ENCODE data around the gene NFIA.
"Not testable (repeated sequence)": the region's sequence is repeated elsewhere in the genome, so short reads cannot be mapped to it uniquely, and the experiment has no call there.

Gene NFIA

DNA sequence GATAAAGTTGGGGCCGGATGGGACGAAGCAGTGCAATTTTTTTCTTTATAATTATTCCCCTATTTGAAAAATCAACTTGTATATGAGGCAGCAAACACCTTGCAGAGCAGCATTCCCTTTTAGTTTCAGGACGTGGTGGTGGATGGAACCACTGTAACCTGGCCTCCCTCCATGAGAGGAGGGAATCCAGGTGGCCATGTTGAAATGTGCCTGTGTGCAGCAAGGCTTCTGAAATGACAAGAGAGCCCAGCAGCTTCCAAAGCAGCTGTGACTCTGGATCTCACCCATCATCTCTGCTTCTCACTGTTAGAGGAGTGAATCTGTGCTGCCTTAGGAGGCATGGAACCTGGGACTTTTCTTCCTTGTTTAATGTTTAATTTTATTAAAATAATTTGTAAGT is 42.3 kb downstream of the NFIA start:
- ChIA-PET POLR2A (no interaction called here), CTCF (interaction anchor here (0.6 to 1.2 kb wide), 3 partner anchors 13 to 316 kb away, joined by 3 to 5 read pairs (median 3); no protein-coding TSS in a partner anchor)
- Histone ChIP-seq H3K9me3 (ENCODE audit: control insufficient read depth, insufficient read depth, low read depth, low read length) (no peaks in the 10 kb centered on the region), H3K4me1 (ENCODE audit: control insufficient read depth, insufficient read depth, low read length) (peaks cover 13% of the 10 kb centered on the region), H3K27ac (ENCODE audit: extremely low read depth, low read depth, low read length) (no peak overlapping the region), H3K36me3 (ENCODE audit: control insufficient read depth in 2 of 2, insufficient read depth in 1 of 2, low read length in 2 of 2) (no peaks in the 10 kb centered on the region), H3K4me3 (ENCODE audit: low read depth, low read length) (no peak overlapping the region)
- no peak for TF ChIP-seq ZEB2 (tag by site-specific recombination; IDR thresholded peaks at IDR 0.05)
- TF ChIP-seq, protein P1, sequence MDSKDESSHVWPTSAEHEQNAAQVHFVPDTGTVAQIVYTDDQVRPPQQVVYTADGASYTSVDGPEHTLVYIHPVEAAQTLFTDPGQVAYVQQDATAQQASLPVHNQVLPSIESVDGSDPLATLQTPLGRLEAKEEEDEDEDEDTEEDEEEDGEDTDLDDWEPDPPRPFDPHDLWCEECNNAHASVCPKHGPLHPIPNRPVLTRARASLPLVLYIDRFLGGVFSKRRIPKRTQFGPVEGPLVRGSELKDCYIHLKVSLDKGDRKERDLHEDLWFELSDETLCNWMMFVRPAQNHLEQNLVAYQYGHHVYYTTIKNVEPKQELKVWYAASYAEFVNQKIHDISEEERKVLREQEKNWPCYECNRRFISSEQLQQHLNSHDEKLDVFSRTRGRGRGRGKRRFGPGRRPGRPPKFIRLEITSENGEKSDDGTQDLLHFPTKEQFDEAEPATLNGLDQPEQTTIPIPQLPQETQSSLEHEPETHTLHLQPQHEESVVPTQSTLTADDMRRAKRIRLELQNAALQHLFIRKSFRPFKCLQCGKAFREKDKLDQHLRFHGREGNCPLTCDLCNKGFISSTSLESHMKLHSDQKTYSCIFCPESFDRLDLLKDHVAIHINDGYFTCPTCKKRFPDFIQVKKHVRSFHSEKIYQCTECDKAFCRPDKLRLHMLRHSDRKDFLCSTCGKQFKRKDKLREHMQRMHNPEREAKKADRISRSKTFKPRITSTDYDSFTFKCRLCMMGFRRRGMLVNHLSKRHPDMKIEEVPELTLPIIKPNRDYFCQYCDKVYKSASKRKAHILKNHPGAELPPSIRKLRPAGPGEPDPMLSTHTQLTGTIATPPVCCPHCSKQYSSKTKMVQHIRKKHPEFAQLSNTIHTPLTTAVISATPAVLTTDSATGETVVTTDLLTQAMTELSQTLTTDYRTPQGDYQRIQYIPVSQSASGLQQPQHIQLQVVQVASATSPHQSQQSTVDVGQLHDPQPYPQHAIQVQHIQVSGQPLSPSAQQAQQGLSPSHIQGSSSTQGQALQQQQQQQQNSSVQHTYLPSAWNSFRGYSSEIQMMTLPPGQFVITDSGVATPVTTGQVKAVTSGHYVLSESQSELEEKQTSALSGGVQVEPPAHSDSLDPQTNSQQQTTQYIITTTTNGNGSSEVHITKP (tag by site-specific recombination; IDR thresholded peaks at IDR 0.05): peak; percentile 56

DNA sequence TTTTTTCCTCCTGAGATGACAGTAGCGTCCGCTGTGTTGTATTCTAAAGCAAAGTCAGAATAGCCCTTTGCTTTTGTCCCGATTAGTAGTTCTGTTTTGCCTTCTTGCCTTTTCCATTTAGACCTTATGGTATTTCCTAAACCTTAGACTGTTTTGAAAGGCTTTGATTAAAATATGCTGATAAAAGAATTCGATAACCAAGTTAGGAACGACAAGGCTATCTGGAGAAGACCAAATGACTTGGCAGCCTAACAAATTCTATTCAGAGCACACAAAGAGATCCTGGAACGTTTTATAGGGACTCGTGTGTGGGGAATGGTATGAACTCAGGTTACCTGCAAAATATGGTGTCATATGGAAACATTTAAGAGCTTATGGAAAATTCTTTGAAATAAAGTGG is 42.9 kb downstream of the NFIA start:
- TF ChIP-seq, protein P1 (tag by site-specific recombination; IDR thresholded peaks at IDR 0.05): peak; percentile 56
- peak; percentile 54; the same call in 1 of the 2 replicates for TF ChIP-seq MZF1 (tag by site-specific recombination; IDR thresholded peaks at IDR 0.05; ENCODE audit: borderline replicate concordance)
- TF ChIP-seq IKZF3 (tag by site-specific recombination; IDR thresholded peaks at IDR 0.05): peak; percentile 29; the same call in 1 of the 2 replicates
- TF ChIP-seq ZNF548 (tag by site-specific recombination; IDR thresholded peaks at IDR 0.05): no peak
- no peak for TF ChIP-seq ZNF391 (tag by site-specific recombination; IDR thresholded peaks at IDR 0.05; ENCODE audit: borderline replicate concordance, low read depth)
- peaks cover 10% of the 10 kb centered on the region for H3K4me1 ChIP-seq (ENCODE audit: control insufficient read depth, insufficient read depth, low read length)
- no peaks in the 10 kb centered on the region for H3K9me3 ChIP-seq (ENCODE audit: control insufficient read depth, insufficient read depth, low read depth, low read length)
- no peak overlapping the region for H3K4me3 ChIP-seq (ENCODE audit: low read depth, low read length)
- no peak overlapping the region for H3K27ac ChIP-seq (ENCODE audit: extremely low read depth, low read depth, low read length)
- H3K36me3 ChIP-seq (ENCODE audit: control insufficient read depth in 2 of 2, insufficient read depth in 1 of 2, low read length in 2 of 2): no peaks in the 10 kb centered on the region
- CTCF ChIA-PET: interaction anchor here (0.5 to 1.2 kb wide), 2 partner anchors 13 to 144 kb away, joined by 3 read pairs; no protein-coding TSS in a partner anchor
- POLR2A ChIA-PET: interaction anchor here (1.2 kb wide), 1 partner anchor 32 kb away, joined by 3 read pairs; no protein-coding TSS in a partner anchor

DNA sequence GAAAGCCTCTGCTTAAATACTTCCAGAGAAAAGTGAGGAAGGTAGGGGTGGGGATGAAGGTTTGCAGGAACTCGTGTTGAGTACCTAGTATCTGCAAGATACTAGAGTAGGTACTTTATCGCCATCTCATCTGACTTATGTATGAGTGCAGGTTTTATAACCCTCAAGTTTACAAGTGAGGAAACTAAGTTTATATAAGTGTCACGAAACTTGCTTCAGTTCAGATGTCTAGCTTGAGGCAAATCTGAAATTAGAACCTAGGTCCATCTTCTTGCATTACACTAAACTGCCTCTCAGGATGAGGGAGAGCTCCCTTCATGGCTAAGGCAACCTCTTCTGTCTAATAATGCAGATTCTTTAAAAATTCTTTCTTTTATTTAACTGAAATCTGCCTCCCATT is 43.5 kb downstream of the NFIA start:
- H3K27ac ChIP-seq (ENCODE audit: extremely low read depth, low read depth, low read length): no peak overlapping the region
- peaks cover 9% of the 10 kb centered on the region for H3K4me1 ChIP-seq (ENCODE audit: control insufficient read depth, insufficient read depth, low read length)
- no peak overlapping the region for H3K4me3 ChIP-seq (ENCODE audit: low read depth, low read length)
- CTCF ChIA-PET: interaction anchor here (1.2 kb wide), 1 partner anchor 12 kb away, joined by 3 read pairs; no protein-coding TSS in a partner anchor
- POLR2A ChIA-PET: interaction anchor here (1.2 kb wide), 1 partner anchor 32 kb away, joined by 3 read pairs; no protein-coding TSS in a partner anchor
- H3K36me3 ChIP-seq (ENCODE audit: control insufficient read depth in 2 of 2, insufficient read depth in 1 of 2, low read length in 2 of 2): no peaks in the 10 kb centered on the region
- TF ChIP-seq ZBTB44 (tag by site-specific recombination; IDR thresholded peaks at IDR 0.05): peak; percentile 61; the same call in 1 of the 2 replicates
- peak; percentile 54; the same call in 1 of the 2 replicates for TF ChIP-seq ZNF843 (tag by site-specific recombination; IDR thresholded peaks at IDR 0.05)
- TF ChIP-seq ZNF513 (tag by site-specific recombination; IDR thresholded peaks at IDR 0.05): peak; percentile 49; the same call in 1 of the 2 replicates
- TF ChIP-seq, protein P2, sequence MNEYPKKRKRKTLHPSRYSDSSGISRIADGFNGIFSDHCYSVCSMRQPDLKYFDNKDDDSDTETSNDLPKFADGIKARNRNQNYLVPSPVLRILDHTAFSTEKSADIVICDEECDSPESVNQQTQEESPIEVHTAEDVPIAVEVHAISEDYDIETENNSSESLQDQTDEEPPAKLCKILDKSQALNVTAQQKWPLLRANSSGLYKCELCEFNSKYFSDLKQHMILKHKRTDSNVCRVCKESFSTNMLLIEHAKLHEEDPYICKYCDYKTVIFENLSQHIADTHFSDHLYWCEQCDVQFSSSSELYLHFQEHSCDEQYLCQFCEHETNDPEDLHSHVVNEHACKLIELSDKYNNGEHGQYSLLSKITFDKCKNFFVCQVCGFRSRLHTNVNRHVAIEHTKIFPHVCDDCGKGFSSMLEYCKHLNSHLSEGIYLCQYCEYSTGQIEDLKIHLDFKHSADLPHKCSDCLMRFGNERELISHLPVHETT (tag by site-specific recombination; IDR thresholded peaks at IDR 0.05): no peak
- TF ChIP-seq, protein P3, sequence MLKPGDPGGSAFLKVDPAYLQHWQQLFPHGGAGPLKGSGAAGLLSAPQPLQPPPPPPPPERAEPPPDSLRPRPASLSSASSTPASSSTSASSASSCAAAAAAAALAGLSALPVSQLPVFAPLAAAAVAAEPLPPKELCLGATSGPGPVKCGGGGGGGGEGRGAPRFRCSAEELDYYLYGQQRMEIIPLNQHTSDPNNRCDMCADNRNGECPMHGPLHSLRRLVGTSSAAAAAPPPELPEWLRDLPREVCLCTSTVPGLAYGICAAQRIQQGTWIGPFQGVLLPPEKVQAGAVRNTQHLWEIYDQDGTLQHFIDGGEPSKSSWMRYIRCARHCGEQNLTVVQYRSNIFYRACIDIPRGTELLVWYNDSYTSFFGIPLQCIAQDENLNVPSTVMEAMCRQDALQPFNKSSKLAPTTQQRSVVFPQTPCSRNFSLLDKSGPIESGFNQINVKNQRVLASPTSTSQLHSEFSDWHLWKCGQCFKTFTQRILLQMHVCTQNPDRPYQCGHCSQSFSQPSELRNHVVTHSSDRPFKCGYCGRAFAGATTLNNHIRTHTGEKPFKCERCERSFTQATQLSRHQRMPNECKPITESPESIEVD (tag by site-specific recombination; IDR thresholded peaks at IDR 0.05): peak; percentile 47
- no peaks in the 10 kb centered on the region for H3K9me3 ChIP-seq (ENCODE audit: control insufficient read depth, insufficient read depth, low read depth, low read length)

GRCh38 chr1:61126843-61127242 is 44.5 kb downstream of the NFIA start:
- H3K4me3 ChIP-seq (ENCODE audit: low read depth, low read length); H3K9me3 ChIP-seq (ENCODE audit: control insufficient read depth, insufficient read depth, low read depth, low read length); H3K36me3 ChIP-seq (ENCODE audit: control insufficient read depth in 2 of 2, insufficient read depth in 1 of 2, low read length in 2 of 2); H3K27ac ChIP-seq (ENCODE audit: extremely low read depth, low read depth, low read length); POLR2A ChIA-PET: not testable (repeated sequence)
- peaks cover 15% of the 10 kb centered on the region for H3K4me1 ChIP-seq (ENCODE audit: control insufficient read depth, insufficient read depth, low read length)
- CTCF ChIA-PET: interaction anchor here (0.6 kb wide), 1 partner anchor 71 kb away, joined by 3 read pairs; no protein-coding TSS in a partner anchor

Data from HEK293 (cell line).